SK-MEL-5 (cell line): ENCODE data around the gene CBLL2. TPM values are rescaled to one million over a fixed set of nuclear protein-coding genes. Genes with fewer than 3 reads are reported as not detected.
A peak's percentile ranks its signal among the peaks of the same experiment; 100 is the strongest.
"Not testable (repeated sequence)": the region's sequence is repeated elsewhere in the genome, so short reads cannot be mapped to it uniquely, and the experiment has no call there.

Source experiments
- DNase-seq: peaks from one replicate; pipeline ENCODE4 v3.0.0-alpha.2; 2016; ENCODE audit warnings: low read depth, low spot score
- in situ Hi-C: cut with HindIII; loops from 2 replicates; pipeline ENCODE4 v1.10.0; 2016; ENCODE audit warnings: low sequenced_read_pairs, high pct_unique_total_duplicates, low pct_unique_long_range_greater_than_20kb
- polyA plus RNA-seq, 2 experiments: library from polyadenylated mRNA; depleted of rRNA; stranded (reverse); fragments of >200 nt; gene quantifications; 2 replicates each; pipeline ENCODE4 v1.2.3, GENCODE V29; 2015
- total RNA-seq: library from RNA; depleted of rRNA; stranded (reverse); fragments of >200 nt; shearing (Covaris generic); gene quantifications from 2 replicates; pipeline ENCODE4 v1.2.3, GENCODE V29; 2014; rRNA removed

CBLL2 gene
- total RNA-seq, result not detected in 2 replicates
- not detected in 2 replicates for polyA plus RNA-seq (2015; cell fraction: cytosol; rRNA removed)
- polyA plus RNA-seq (2015; cell fraction: nucleus; rRNA removed), result not detected in 2 replicates

- DNase-seq, result no peak
- in situ Hi-C loops, result no loop called here
Observed at GRCh38 chrX:22272613-22273012, at the start of gene CBLL2. Gene CBLL2 (plus strand): TSS chrX:22272913. CDS start chrX:22272992, 79 bp downstream.

GRCh38 chrX:22234380-22234779 is 38.3 kb upstream of the CBLL2 start:
- in situ Hi-C loops, result no loop called here
- no peak for DNase-seq

- no peak for DNase-seq
- in situ Hi-C loops, result no loop called here
Observed at GRCh38 chrX:22237479-22237878, 35.2 kb upstream of the CBLL2 start.

GRCh38 chrX:22246620-22247019 is 26.1 kb upstream of the CBLL2 start:
- no peak for DNase-seq
- in situ Hi-C loops, result no loop called here

- DNase-seq, result no peak
- in situ Hi-C loops, result no loop called here
Observed at GRCh38 chrX:22247169-22247568, 25.5 kb upstream of the CBLL2 start.

- in situ Hi-C loops, result no loop called here
- DNase-seq, result no peak
Observed at GRCh38 chrX:22248401-22248800, 24.3 kb upstream of the CBLL2 start.

GRCh38 chrX:22249371-22249770 is 23.3 kb upstream of the CBLL2 start:
- no peak for DNase-seq
- in situ Hi-C loops, result no loop called here

- no peak for DNase-seq
Observed at GRCh38 chrX:22268706-22269105, 4.0 kb upstream of the CBLL2 start.

GRCh38 chrX:22273714-22274317 is 1.1 kb downstream of the CBLL2 start:
- no peak for DNase-seq
- in situ Hi-C loops, result no loop called here

More at GRCh38 chrX:22268706-22269105, 4.0 kb upstream of the CBLL2 start:
- in situ Hi-C loops, result no loop called here

GRCh38 chrX:22276781-22277180 is 4.1 kb downstream of the CBLL2 start:
- no peak for DNase-seq
- in situ Hi-C loops, result no loop called here

- peak; percentile 19 for DNase-seq
Observed at GRCh38 chrX:22278375-22278774, 5.7 kb downstream of the CBLL2 start.

GRCh38 chrX:22289209-22289608 is 16.5 kb downstream of the CBLL2 start:
- DNase-seq, in situ Hi-C loops: not testable (repeated sequence)

More at GRCh38 chrX:22278375-22278774, 5.7 kb downstream of the CBLL2 start:
- in situ Hi-C loops, result no loop called here

- in situ Hi-C loops, result no loop called here
- DNase-seq, result no peak
Observed at GRCh38 chrX:22296871-22297270, 24.2 kb downstream of the CBLL2 start.

GRCh38 chrX:22300130-22300529 is 27.4 kb downstream of the CBLL2 start:
- in situ Hi-C loops, result no loop called here
- peak; percentile 44 for DNase-seq

- no peak for DNase-seq
Observed at GRCh38 chrX:22310779-22311178, 38.1 kb downstream of the CBLL2 start.

GRCh38 chrX:22313766-22314165 is 41.1 kb downstream of the CBLL2 start:
- no peak for DNase-seq
- in situ Hi-C loops, result no loop called here

More at GRCh38 chrX:22310779-22311178, 38.1 kb downstream of the CBLL2 start:
- in situ Hi-C loops, result no loop called here

- in situ Hi-C loops, result no loop called here
- peak; percentile 55 for DNase-seq
Observed at GRCh38 chrX:22314211-22314610, 41.5 kb downstream of the CBLL2 start.

- in situ Hi-C loops, result no loop called here
- peak; percentile 59 for DNase-seq
Observed at GRCh38 chrX:22314692-22315091, 42.0 kb downstream of the CBLL2 start.

GRCh38 chrX:22315151-22315550 is 42.4 kb downstream of the CBLL2 start:
- in situ Hi-C loops, result no loop called here
- DNase-seq, result no peak
